ENCODE data around the gene NXNL2.

Gene NXNL2

DNA sequence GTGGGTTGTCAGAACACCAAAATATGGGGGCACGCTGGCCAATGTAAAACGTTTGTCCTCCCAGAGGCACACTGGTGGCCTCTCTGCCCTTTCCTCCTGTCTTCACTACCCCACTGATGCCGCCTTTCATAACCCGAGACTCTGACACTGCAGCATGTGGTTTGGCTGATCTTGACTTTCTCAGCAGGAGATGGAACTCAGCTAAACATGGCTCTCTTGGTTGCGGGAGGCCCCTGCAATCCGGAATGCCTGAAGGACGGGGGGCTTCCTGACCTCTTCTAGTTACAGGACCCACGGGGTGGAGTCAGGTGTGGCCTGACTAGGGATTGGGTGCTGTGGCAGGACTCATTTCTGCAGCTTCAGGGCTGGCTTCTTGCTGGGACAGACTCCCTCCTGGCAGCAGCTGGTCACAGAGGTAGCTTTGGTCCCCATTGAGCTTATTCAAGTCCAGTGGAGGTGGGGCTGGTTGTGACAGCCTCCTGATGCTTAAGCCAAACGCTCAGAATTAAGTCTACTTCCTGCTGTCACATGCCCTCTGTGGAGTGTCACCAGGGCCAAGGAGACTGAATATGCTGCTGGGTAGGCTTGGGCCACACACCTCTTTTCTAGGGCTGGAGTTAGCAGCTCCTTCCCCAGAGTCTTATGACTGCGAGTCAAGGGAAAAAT is 44.2 kb downstream of the NXNL2 start:
- DNase-seq: no peak

DNA sequence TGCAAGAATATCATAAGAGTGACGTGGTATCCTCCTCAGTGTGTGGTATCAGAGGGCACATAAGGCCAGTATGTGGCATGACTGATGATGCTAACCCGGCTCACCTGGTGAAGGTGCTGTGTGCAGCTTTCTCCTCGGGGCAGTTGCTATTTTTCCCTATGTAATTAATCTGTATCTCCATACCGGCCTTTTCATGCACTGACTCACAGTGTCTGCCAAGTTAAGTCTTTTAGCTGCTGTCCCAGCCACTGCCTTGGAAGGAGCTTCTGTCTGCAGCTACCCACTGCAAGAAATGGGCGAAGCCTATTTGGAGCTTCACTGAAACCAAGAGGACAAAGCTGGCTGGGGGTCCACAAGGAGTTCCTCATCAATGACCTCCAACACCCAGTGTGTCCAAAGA is 46.0 kb downstream of the NXNL2 start:
- no peak for DNase-seq

DNA sequence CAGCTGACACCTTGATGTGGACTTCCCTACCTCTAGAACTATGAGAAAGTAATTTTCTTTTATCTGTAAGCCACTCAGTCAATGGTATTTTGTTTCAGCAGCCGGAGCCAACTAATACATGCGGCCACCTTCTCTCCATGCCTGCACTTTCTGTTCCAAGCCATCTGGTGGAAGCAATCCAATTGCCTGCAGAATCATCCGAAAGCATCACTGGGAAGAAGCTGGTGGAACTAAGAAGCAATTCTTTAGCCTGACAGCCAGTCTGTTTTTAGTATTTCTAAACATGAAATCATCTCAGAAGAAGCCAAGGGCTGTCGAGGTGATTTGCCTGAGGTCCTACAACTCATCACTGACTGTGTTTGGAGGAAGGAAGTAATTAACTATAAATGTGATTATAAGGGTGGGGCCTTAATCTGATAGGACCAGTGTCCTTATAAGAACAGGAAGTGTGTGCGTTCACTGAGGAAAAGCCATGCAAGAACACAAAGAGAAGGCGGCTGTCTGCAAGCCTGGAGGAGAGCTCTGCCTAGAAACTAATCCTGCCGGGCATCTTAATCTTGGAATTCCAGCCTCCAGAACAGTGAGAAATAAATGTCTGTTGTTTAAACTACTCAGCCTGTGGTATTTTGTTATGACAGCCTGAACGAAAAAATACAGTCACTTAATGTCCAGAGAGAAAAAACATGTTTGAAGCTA is 49.1 kb downstream of the NXNL2 start:
- DNase-seq: no peak

DNA sequence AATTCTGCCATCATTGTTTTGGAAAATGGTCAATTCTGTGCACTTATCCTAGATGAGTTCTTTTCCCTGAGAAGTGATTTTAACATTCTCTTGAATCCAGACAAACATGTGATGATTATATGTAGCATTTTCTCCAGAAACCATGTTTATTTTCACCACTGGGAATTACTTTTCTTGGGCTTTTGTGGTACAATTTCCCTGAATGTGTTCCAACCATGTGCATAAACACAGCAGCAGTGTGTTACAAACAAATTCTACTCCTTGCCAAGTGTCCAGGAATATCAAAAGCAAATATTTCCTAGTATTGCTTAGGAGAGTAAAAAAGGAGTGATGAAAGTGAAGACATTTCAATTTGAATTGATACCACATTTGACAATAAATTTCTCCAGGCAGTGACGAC is 50.4 kb downstream of the NXNL2 start:
- no peak for DNase-seq

DNA sequence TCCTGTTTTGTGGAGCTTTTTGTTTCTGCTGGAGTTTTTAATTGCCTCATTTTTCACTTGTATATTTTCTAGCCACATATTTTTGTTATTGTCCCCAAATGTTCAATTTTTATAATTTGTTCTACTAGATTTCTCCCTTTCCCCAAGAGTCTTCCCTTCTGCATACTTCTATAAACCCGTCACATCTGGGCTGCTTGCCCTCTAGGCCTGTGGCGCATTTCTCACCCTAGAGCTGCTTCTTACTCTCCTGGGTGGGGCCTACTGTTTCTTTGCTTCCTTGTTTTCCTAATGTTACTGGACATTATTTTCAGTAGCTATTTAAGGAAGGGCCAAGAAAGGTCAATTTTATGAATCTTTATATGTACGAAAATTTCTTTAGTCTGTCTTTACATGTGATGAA is 51.5 kb downstream of the NXNL2 start:
- no peak for DNase-seq

DNA sequence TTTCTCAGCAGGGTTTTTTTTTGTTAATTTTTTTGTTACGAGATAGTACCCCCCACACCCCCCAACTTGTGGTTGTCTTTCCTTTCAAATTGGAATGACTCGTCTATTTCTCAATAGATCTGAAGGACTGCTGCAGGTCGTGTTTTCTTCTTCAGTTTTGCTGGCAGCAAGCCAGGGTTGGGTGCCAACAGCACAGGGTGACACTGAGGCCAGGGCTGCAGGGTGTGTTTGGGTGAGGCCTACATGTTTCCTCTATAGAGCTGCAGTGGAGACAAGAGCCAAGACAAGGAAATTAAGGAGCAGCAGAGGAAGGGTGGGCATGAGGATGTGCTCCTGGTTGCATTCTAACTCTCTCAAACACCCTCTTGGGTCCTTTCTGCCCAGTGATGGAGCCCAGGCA is 52.2 kb downstream of the NXNL2 start:
- DNase-seq: no peak

DNA sequence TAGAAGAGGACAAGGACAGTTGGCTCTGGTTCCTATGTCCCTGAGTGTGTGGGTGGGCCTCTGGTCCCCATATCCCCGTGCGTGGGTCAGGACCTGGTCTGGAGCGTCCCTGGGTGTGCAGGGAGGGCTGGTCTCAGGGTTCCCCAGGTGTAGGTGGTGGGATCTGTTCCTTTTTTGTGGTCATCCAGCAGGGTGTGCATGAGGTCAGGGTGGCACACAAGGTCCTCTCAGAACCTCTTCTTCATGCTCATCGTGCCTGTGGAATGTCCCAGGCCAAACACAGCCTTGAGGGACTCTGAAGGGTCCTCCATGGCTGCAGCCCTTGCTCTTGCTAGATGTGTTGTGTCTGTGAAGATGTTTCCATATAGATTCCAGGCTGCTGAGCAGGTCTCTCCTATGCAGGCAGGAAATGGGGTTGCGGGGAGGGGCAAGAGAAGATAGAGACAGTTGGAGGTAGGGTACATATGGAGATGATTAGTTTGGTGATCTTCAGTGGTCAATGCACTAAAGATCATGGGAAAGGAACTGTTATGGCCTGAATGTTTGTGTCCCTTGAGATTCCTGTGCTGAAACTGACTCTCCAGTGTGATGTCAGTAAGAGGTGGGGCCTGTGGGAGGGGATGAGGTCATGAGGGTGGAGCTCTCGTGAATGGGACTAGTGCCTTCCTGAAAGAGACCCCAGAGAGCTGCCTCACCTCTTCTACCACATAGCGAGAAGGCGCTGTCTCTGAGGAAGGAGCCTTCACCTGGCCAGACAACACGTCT is 53.1 kb downstream of the NXNL2 start:
- no peak for DNase-seq

DNA sequence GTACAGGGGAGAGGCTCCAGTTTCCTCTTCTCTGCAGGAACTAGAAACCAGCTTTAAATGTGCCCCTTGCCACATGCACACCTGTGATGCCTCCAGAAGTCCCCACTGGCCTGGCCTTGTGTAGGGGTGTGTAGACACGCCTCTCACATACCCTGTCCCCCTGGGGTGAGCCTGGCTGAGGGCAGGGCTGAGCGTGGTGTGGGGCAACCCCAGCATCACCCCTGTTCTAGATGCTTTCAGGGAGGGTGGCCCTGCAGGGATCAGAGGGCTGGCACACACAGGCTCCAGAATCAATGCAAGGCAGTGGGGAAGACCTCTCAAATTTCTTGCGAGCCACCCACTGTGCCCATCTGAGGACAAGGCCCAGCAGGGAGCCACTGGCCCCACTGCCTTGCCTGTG is 54.7 kb downstream of the NXNL2 start:
- DNase-seq: no peak

DNA sequence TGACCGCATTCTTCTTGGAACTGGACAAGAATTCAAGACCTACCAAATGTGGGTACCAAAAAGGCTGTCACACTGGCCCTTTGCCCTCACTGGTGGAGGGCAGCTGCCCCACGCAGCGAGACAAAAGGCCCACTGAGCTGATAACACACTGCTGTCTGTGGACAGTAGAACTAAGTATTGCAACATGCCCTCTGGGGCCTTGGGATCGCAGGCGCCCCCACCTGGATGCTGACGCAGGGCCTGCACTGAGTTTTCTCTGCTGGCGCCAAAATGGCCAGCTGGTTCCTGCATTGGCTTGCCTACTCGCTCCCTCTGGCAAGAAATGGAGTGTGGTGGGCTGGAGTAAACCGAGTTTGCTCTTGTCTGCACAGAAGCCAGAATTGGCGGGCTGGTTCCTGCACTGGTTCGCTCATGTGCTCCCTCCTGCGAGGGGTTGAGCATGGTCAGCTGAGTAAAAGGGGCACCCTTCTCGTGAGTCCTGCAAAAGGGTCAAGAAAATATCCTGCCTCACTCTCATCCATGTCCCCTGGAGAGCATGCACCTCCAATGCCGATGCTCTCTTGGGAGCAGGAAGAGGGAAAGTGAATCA is 55.7 kb downstream of the NXNL2 start:
- no peak for DNase-seq

DNA sequence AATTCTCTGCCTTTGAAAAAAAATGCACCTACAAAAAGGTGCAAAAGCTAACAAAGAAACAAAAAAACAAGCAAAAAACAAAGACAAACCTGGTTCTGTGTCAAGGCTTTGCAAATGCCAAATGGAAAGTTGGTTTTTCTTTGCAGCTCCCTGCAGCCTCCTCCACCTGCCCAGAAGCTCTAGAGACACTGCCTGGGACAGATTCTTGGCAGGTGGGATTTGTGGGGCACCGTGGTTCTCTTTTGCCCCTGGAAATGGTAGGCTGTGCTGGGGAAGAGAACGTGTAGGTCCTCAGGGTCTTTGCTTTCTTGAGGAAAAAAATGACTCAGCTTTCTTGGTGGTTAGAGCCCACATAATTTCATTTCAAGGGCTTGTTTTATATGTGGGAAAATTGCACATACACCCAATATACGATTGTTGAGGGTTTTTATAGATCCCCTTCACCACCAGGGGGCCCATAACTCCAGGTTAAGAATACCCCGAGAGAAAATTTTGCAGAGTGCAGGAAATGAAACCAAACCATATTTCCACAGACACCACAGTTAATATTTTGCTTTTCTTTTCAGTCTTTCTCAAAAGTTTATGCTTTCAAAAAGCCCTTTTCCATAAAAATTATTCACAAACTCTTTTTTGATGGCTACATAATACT is 58.7 kb downstream of the NXNL2 start:
- no peak for DNase-seq
